Neural crest cell (in vitro differentiated cells): ENCODE measurements around the gene NACAD. TPM values are rescaled to one million over a fixed set of nuclear protein-coding genes. Genes with fewer than 3 reads are reported as not detected.

Experiments
- DNase-seq: peaks from one replicate; pipeline ENCODE4 v3.0.0; 2021; ENCODE audit warnings: low read depth, mixed read lengths, low spot score
- H3K27ac Mint-ChIP-seq: one replicate; pipeline ENCODE4 v1.8.0; 2021; ENCODE audit warnings: mild to moderate bottlenecking, mixed read lengths; ENCODE audit not compliant: unreplicated experiment
- H3K27me3 Mint-ChIP-seq: 2 replicates; pipeline ENCODE4 v1.8.0; 2021; ENCODE audit warnings: low read depth, mild to moderate bottlenecking, mixed read lengths
- H3K36me3 Mint-ChIP-seq: 2 replicates; pipeline ENCODE4 v1.8.0; 2021; ENCODE audit warnings: low read depth, mild to moderate bottlenecking, mixed read lengths
- H3K4me1 Mint-ChIP-seq: 2 replicates; pipeline ENCODE4 v1.8.0; 2021; ENCODE audit warnings: mixed read lengths
- H3K4me3 Mint-ChIP-seq: one replicate; pipeline ENCODE4 v1.8.0; 2021; ENCODE audit warnings: mild to moderate bottlenecking, mixed read lengths
- H3K9me3 Mint-ChIP-seq: 2 replicates; pipeline ENCODE4 v1.8.0; 2021; ENCODE audit warnings: mixed read lengths
- CTCF ChIP-seq: fragments of 200-600 bp; sonication (generic); conservative IDR thresholded peaks from 2 replicates; pipeline ENCODE4 v1.5.0; 2021; ENCODE audit warnings: antibody characterized with exemption, mild to moderate bottlenecking
- total RNA-seq: library from RNA; stranded (reverse); gene quantifications from 2 replicates; pipeline ENCODE4 v1.2.1, GENCODE V29; 2021

NACAD gene
- total RNA-seq, 1 donor from 2014 or later, result 9.7 TPM

GRCh38 chr7:45084901-45085618, 3.7 kb downstream of the NACAD start:
- Mint-ChIP-seq H3K4me3 (no peak overlapping the region), H3K9me3 (no peaks in the 10 kb centered on the region), H3K4me1 (peaks cover 13% of the 10 kb centered on the region), H3K27ac (no peak overlapping the region), H3K36me3 (no peaks in the 10 kb centered on the region), H3K27me3 (peaks cover 10% of the 10 kb centered on the region)
- no peak for DNase-seq
- TF ChIP-seq CTCF, result no peak

- TF ChIP-seq CTCF, result no peak
- Mint-ChIP-seq H3K27me3 (peaks cover 3% of the 10 kb centered on the region), H3K27ac (peak overlapping the region; percentile 27), H3K36me3 (no peaks in the 10 kb centered on the region), H3K9me3 (no peaks in the 10 kb centered on the region), H3K4me1 (peaks cover 6% of the 10 kb centered on the region), H3K4me3 (no peak overlapping the region)
- DNase-seq, result no peak
Observed at GRCh38 chr7:45084336-45084735, 4.4 kb downstream of the NACAD start.

- Mint-ChIP-seq H3K4me3 (no peak overlapping the region), H3K36me3 (peaks cover 3% of the 10 kb centered on the region), H3K27me3 (no peaks in the 10 kb centered on the region), H3K27ac (no peak overlapping the region), H3K9me3 (no peaks in the 10 kb centered on the region), H3K4me1 (peaks cover 5% of the 10 kb centered on the region)
- TF ChIP-seq CTCF, result no peak
- no peak for DNase-seq
Observed at GRCh38 chr7:45082831-45083331, 5.9 kb downstream of the NACAD start.

GRCh38 chr7:45082031-45082830, 6.5 kb downstream of the NACAD start:
- Mint-ChIP-seq H3K4me1 (peaks cover 5% of the 10 kb centered on the region), H3K9me3 (no peaks in the 10 kb centered on the region), H3K4me3 (no peak overlapping the region), H3K36me3 (peaks cover 3% of the 10 kb centered on the region), H3K27me3 (no peaks in the 10 kb centered on the region), H3K27ac (no peak overlapping the region)
- no peak for TF ChIP-seq CTCF
- no peak for DNase-seq

- no peak for DNase-seq
- TF ChIP-seq CTCF, result no peak
- no peak overlapping the region for H3K4me3 Mint-ChIP-seq
- H3K27me3 Mint-ChIP-seq, result no peaks in the 10 kb centered on the region
- H3K9me3 Mint-ChIP-seq, result no peaks in the 10 kb centered on the region
- peaks cover 5% of the 10 kb centered on the region for H3K4me1 Mint-ChIP-seq
- no peak overlapping the region for H3K27ac Mint-ChIP-seq
- peaks cover 3% of the 10 kb centered on the region for H3K36me3 Mint-ChIP-seq
Observed at GRCh38 chr7:45081670-45081974, 7.1 kb downstream of the NACAD start.
